Activated naive CD4-positive, alpha-beta T cell (primary cell): Measurements from ENCODE around the gene FNDC3B.

Source experiments
- DNase-seq, 4 experiments: peaks; one replicate each; lab custom pipeline; 2025; lab: John Stamatoyannopoulos, UW

FNDC3B gene

DNA sequence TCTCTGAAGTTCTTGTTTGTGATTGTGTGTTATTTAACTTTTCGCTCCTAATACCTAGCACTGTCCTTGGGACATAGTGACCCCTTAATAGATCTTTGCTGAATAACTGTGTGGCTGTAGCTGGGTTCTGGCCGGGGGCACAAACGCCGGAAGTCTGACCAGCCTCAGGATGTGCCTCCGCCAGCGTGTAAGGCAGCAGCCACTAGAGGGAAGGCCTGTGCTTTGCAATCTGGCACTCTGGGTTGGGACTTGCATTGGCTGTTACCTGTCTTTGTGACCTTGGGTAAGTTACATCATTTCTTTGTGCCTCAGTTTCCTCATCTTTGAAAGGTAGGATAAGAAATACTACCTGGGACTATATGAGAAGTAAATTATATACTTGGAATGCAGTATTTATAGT, 250.2 kb downstream of the FNDC3B start:
- DNase-seq, result no peak

DNA sequence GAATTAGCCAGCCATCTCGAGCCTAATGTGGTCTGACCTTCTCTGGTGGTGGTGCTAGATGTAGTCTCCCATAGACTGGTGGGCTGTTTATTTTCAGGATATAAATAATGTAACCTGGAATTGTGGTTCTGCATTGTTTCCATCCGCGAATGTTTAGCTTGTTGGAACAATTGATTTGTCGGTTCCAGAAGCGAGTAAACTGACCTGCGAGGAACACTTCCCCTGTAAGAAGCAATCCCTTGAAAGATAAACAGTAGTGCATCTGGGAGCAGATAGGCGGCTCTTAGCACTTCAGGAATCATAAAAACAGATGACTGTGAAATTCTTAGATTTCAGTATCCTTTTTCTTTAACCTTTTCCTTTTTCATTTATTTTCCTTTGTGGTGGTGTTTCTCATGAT, 251.1 kb downstream of the FNDC3B start:
- DNase-seq, result no peak

DNA sequence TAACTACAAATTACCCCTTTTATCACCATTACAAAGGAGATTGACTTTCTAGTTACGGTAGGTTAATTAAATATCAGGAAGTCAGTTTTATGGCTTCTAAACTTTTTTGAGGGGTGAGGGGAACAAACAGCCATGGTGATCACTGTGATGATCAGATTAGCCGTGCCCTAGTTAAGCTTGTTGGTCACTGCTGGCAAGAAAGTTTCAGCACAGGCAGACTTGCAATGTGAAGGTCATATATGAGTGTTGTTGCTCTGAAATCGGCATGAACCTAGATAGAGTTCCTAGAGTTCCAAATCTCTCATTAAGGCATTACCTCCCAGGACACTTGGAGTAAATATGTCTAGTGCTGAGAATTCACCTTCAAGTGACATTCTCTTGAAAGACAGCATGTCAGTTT, 252.3 kb downstream of the FNDC3B start:
- DNase-seq, result no peak

DNA sequence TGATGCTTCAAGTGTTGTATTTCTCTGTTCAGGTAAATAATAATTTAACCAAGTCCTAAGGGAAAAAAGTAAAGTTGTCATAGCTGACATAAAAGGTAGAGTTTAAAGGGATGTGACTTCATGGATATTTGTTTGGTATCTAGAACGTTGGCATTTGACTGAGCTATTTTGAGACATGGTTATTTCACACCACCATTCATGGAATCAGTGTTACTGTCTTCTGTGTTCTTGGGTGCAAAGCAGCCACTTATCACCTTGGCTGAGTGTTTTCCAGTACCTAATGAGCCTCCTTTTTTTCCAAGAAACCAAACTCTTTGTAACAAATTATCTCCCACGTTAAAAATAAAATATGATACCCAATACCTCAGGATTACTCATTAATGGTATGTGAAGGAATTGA, 253.0 kb downstream of the FNDC3B start:
- no peak for DNase-seq

- DNase-seq, result no peak
These were observed 253.7 kb downstream of the FNDC3B start for GRCh38 chr3:172293093-172293492.

GRCh38 chr3:172294223-172294806, 254.9 kb downstream of the FNDC3B start:
- DNase-seq, result no peak

- no peak for DNase-seq
These were observed 257.0 kb downstream of the FNDC3B start for GRCh38 chr3:172296248-172296974.

DNA sequence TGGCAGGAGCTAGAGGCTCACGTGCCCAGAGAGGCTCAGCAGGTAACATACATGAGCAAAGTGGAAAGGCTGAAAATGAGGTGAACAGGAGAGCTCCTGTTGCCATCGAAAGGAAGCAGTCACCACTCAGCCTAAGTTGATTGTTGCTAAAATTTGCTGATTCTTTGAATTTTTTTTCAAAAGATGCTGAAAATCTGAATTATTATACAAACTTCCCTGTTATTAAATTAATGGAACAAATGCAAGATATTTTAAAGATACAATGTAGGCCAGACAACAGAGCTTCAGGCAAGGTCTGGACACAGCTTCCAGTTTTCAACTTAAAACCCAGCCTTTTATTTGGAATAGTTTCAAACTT, 257.6 kb downstream of the FNDC3B start:
- no peak for DNase-seq

- no peak for DNase-seq
These were observed 258.9 kb downstream of the FNDC3B start for GRCh38 chr3:172298247-172298646.

GRCh38 chr3:172300187-172300586, 260.8 kb downstream of the FNDC3B start:
- DNase-seq, result no peak

- DNase-seq, result no peak
These were observed 261.5 kb downstream of the FNDC3B start for GRCh38 chr3:172300862-172301261.

GRCh38 chr3:172302203-172302602, 262.8 kb downstream of the FNDC3B start:
- no peak for DNase-seq

GRCh38 chr3:172303181-172303580, 263.8 kb downstream of the FNDC3B start:
- DNase-seq, result no peak

DNA sequence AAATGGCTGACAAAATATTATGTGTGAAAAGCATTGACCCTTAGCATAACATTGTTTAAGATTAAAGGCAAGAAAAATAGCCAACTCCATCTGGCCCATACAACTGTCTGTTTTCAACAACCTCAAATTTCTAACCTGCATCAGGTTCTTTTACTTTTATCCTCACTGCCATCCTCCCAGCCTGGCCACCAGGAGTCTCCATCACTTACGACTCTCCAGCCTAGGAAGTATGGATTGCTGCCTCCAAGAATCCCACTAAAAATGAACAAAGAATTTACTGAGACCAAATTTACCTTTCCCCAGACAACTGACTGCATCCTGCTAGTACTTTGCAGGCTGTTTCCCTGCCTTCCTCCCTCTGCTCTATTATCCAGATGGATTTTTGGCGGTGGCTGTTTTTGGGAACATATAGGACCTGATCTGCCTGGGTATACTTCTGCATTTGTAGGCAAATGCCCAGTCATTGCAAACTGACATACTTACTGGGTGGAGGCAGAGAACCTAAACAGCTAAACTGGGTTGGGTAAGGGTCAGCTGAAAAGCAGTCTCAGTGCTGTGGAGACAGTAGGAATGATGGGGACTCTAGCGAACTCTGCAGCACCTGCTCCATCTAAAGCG, 264.7 kb downstream of the FNDC3B start:
- no peak for DNase-seq

GRCh38 chr3:172305552-172305951, 266.2 kb downstream of the FNDC3B start:
- DNase-seq, result no peak

- no peak for DNase-seq
These were observed 266.6 kb downstream of the FNDC3B start for GRCh38 chr3:172305974-172306373.

DNA sequence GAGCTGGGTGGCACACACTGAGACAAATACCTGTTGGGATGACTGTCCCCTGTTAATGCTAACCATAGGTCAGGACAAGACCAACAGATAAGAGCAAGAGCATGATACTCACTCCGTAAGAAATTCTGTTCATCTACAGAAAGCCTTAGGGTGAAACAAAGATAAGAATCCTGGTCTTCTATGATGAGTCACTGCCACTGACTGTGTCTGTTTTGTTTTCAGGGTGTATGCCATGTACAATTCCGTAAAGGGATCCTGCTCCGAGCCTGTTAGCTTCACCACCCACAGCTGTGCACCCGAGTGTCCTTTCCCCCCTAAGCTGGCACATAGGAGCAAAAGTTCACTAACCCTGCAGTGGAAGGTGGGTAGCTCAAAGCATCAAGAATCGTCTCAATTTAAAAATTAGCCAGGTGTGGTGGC, 267.8 kb downstream of the FNDC3B start:
- no peak for DNase-seq

DNA sequence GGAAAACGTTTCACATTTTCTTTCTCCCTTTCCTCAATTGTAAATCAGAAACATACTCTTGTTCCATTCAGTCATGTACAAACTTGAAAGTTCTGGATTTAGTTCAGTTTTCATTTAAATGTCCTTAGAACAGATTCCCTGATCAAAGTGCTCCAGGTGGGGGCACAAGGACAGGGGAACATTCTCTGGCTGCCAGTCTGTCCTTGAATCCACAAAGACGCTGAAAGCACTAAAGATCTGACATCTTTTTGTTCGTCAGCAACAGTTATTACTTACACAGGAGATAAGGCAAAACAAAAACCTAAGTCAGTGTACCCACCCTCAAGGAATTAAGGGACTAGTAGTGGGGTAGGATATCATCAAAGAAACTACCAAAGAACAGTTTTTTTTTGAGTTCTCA, 269.7 kb downstream of the FNDC3B start:
- DNase-seq, result no peak

- DNase-seq, result no peak
These were observed 270.5 kb downstream of the FNDC3B start for GRCh38 chr3:172309741-172310427.

GRCh38 chr3:172310428-172310760, 271.0 kb downstream of the FNDC3B start:
- DNase-seq, result no peak

GRCh38 chr3:172311217-172311616, 271.8 kb downstream of the FNDC3B start:
- no peak for DNase-seq

DNA sequence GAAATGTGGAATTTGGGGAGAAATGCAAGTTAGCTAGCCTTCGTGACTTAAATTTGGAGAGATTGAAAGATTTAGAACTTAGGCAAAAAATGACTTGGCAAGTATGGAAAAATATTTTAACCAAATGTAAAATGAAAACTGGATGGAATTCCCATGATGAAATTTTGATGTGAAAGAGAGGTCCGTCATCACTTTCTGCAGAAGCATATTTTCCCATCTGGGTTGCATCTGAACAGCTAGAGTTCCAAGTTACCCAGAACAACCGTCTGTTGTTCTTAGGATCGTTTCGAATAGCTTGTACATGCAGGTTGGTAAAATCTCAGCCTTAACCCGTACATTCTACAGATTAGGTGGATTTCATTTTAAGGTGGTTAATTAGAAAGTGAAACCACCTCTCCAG, 272.6 kb downstream of the FNDC3B start:
- DNase-seq, result no peak

GRCh38 chr3:172312711-172313110, 273.3 kb downstream of the FNDC3B start:
- no peak for DNase-seq
